Effector memory CD8-positive, alpha-beta T cell (primary cell): ENCODE measurements around the gene CCDC15.
"Not testable (repeated sequence)": the region's sequence is repeated elsewhere in the genome, so short reads cannot be mapped to it uniquely, and the experiment has no call there.

Source experiments
- ATAC-seq: fragments of 150-1000 bp; cut with Tn5 transposase; replicated peaks from 2 replicates; pipeline ENCODE4 v1.10.0; 2021; ENCODE audit warnings: mild to moderate bottlenecking, moderate library complexity
- DNase-seq, 3 experiments: peaks; one replicate each; pipeline ENCODE4 v3.0.0; 2021
- H3K27ac Mint-ChIP-seq, 2 donors: one replicate each; pipeline ENCODE4 v1.8.0; 2022; ENCODE audit warnings: mild to moderate bottlenecking in 2 of 2, mixed read lengths in 2 of 2, moderate library complexity in 2 of 2
- H3K27me3 Mint-ChIP-seq, 2 donors: one replicate each; pipeline ENCODE4 v1.8.0; 2022; ENCODE audit warnings: mixed read lengths in 2 of 2
- H3K36me3 Mint-ChIP-seq: one replicate; pipeline ENCODE4 v1.8.0; 2022; ENCODE audit warnings: mild to moderate bottlenecking, moderate library complexity, mixed read lengths; ENCODE audit not compliant: insufficient read depth
- H3K4me1 Mint-ChIP-seq, 2 donors: one replicate each; pipeline ENCODE4 v1.8.0; 2022; ENCODE audit warnings: low read depth in 2 of 2, mixed read lengths in 2 of 2
- H3K4me3 Mint-ChIP-seq, 2 donors: one replicate each; pipeline ENCODE4 v1.8.0; 2022; ENCODE audit warnings: mild to moderate bottlenecking in 2 of 2, mixed read lengths in 2 of 2, moderate library complexity in 2 of 2
- H3K9me3 Mint-ChIP-seq, 2 donors: one replicate each; pipeline ENCODE4 v1.8.0; 2022; ENCODE audit warnings: mixed read lengths in 2 of 2

CCDC15 gene

DNA sequence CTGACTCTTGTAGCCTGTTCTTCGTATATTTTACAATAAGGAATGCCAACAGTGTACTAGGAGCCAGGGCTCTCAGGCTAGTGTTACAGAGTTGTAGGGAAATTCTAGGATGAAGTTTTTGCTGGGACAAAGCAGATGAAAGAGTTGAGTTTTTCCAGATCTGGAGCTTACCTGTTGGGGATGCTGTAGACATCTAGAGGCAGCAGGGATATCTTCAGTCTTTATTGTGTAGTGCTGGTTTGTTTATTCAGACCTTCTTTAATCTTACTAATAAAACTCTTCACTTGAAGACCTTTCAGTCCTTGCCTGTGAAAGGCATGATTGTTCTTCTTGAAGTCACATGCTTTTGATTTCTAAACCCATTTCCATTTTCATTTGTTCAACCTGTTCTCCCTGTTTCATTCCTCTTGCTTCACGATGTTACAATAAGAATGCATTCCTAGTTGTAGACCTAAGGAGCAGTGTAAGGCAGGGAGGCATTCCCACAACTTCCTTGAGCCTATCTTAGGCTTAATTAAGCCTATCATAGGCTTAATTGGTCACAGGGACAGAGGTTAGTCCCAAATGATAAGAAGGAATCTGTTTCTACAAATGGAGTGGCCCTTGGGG, 101.2 kb downstream of the CCDC15 start:
- Mint-ChIP-seq H3K36me3 (no peaks in the 10 kb centered on the region), H3K27me3 (no peaks in the 10 kb centered on the region), H3K4me3 (no peak overlapping the region), H3K9me3 (no peaks in the 10 kb centered on the region), H3K27ac (no peak overlapping the region), H3K4me1 (no peaks in the 10 kb centered on the region)
- ATAC-seq (no peak), DNase-seq (no peak)

GRCh38 chr11:125056111-125056510, 102.1 kb downstream of the CCDC15 start:
- not testable (repeated sequence) for H3K36me3 Mint-ChIP-seq, H3K4me1 Mint-ChIP-seq, H3K4me3 Mint-ChIP-seq, ATAC-seq, H3K27me3 Mint-ChIP-seq, H3K9me3 Mint-ChIP-seq, H3K27ac Mint-ChIP-seq, DNase-seq

GRCh38 chr11:125056931-125057692, 103.1 kb downstream of the CCDC15 start:
- ATAC-seq = no peak
- H3K27me3 Mint-ChIP-seq = no peaks in the 10 kb centered on the region
- no peak overlapping the region for H3K4me3 Mint-ChIP-seq
- H3K4me1 Mint-ChIP-seq = no peaks in the 10 kb centered on the region
- H3K36me3 Mint-ChIP-seq = no peaks in the 10 kb centered on the region
- no peak overlapping the region for H3K27ac Mint-ChIP-seq
- no peak for DNase-seq
- H3K9me3 Mint-ChIP-seq = no peaks in the 10 kb centered on the region

DNA sequence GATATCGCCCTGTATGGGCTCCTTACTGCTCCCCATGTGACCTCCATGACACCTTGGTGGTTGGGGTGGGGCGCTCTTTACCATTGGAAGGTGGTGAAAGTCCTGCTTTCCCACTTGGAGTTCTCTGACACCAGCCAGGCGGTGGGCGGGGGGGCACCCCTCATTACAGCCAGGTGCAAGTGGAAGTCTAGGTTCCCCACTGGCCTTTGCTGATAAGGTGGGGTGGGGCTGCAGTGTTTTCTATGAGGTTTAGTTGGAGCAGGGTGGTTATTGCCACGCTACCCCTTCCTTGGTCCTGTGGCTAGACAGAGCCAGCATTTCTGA, 103.7 kb downstream of the CCDC15 start:
- Mint-ChIP-seq H3K27ac (no peak overlapping the region), H3K4me1 (peaks cover 2 to 4% of the 10 kb centered on the region in 2 donors), H3K4me3 (no peak overlapping the region), H3K36me3 (no peaks in the 10 kb centered on the region), H3K9me3 (no peaks in the 10 kb centered on the region), H3K27me3 (no peaks in the 10 kb centered on the region)
- ATAC-seq (no peak), DNase-seq (no peak)

GRCh38 chr11:125061281-125061680, 107.3 kb downstream of the CCDC15 start:
- H3K36me3 Mint-ChIP-seq = no peaks in the 10 kb centered on the region
- DNase-seq = no peak
- H3K9me3 Mint-ChIP-seq = no peaks in the 10 kb centered on the region
- H3K27ac Mint-ChIP-seq = peak overlapping the region in 1 of 2 donors; percentile 55
- no peak overlapping the region for H3K4me3 Mint-ChIP-seq
- peaks cover 4 to 6% of the 10 kb centered on the region in 2 donors for H3K4me1 Mint-ChIP-seq
- no peak for ATAC-seq
- peaks cover 0 to 21% of the 10 kb centered on the region in 2 donors for H3K27me3 Mint-ChIP-seq

DNA sequence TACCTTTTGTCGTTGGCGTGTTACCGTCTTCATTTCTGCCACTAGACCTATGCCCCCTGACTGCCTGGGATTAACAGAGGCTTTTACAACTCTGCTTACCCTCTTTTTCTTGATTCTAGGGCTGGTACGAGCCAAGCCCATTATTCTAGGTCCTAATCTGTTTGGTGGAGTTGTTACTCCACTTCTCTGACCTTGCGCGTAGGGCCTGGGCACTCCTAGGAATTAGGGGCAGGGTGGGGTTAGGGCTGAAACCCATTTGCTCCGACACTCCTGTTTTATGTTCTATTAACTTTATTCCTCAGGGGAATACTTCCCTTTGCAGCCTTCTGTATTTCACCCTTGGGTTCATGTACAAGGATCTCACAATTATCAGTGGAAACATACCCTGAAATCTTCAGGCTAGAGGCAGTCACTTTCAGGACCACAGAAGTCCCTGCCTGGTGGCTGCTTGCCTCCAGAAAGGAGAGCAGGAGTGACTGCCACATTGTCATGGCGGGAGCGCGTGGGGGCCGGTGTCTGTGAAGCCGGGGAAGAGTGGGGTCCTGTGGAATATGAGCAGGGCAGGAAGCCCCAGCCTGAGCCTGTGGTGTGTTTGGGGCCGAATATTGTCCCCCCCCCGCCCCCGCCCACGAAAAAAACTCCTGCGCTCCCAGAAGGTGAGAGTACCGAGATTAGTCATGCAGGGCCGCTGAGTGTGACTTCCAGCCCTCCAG, 108.4 kb downstream of the CCDC15 start:
- H3K27ac Mint-ChIP-seq = peak overlapping the region; percentile 82 to 87
- ATAC-seq (peak; percentile 16), DNase-seq (no peak)
- no peaks in the 10 kb centered on the region for H3K9me3 Mint-ChIP-seq
- peaks cover 4 to 6% of the 10 kb centered on the region in 2 donors for H3K4me1 Mint-ChIP-seq
- no peaks in the 10 kb centered on the region for H3K36me3 Mint-ChIP-seq
- H3K27me3 Mint-ChIP-seq = peaks cover 0 to 22% of the 10 kb centered on the region in 2 donors
- peak overlapping the region; percentile 88 to 89 for H3K4me3 Mint-ChIP-seq

- ATAC-seq (peak; percentile 88), DNase-seq (peak; percentile 26 to 42 (median 40))
- Mint-ChIP-seq H3K27ac (peak within 1 kb of the TSS; percentile 82 to 87), H3K9me3 (no peaks in the 10 kb centered on the region), H3K4me1 (peaks cover 4 to 6% of the 10 kb centered on the region in 2 donors), H3K27me3 (peaks cover 0 to 22% of the 10 kb centered on the region in 2 donors), H3K36me3 (no peaks in the 10 kb centered on the region), H3K4me3 (peak within 1 kb of the TSS; percentile 88 to 89)
These were observed 109.0 kb downstream of the CCDC15 start, which contains the start of gene SLC37A2 for GRCh38 chr11:125062931-125063428. TSS of gene SLC37A2 (plus strand) at chr11:125063305. CDS start at chr11:125063368, 63 bp downstream.

GRCh38 chr11:125063429-125064043, 109.5 kb downstream of the CCDC15 start:
- Mint-ChIP-seq H3K27me3 (peaks cover 0 to 22% of the 10 kb centered on the region in 2 donors), H3K36me3 (no peaks in the 10 kb centered on the region), H3K27ac (peak overlapping the region; percentile 55 to 82)

DNA sequence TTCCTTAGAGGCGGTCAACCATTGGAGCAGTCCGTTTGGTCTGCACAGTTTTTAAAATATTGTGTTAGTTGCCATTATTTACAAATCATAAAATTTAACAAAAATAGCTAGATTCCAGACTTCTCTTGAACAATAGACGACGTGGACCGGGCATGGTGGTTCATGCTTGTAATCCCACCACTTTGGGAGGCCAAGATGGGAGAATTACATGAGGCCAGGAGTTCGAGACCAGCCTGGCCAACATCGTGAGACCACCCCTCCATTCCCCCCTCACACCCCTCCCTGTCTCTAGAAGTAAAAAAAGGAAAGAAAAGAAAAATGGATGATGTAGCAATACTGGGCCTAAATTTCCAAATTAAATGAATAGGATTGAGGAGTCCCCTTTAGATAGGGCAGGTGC, 110.1 kb downstream of the CCDC15 start:
- DNase-seq = no peak
- H3K4me3 Mint-ChIP-seq = peak overlapping the region; percentile 88 to 89
- H3K9me3 Mint-ChIP-seq = no peaks in the 10 kb centered on the region
- no peaks in the 10 kb centered on the region for H3K36me3 Mint-ChIP-seq
- peaks cover under 1 to 25% of the 10 kb centered on the region in 2 donors for H3K27me3 Mint-ChIP-seq
- H3K4me1 Mint-ChIP-seq = peaks cover 4 to 6% of the 10 kb centered on the region in 2 donors
- peak overlapping the region; percentile 55 to 82 for H3K27ac Mint-ChIP-seq
- no peak for ATAC-seq

More at GRCh38 chr11:125063429-125064043, 109.5 kb downstream of the CCDC15 start:
- peak overlapping the region; percentile 88 to 89 for H3K4me3 Mint-ChIP-seq
- no peaks in the 10 kb centered on the region for H3K9me3 Mint-ChIP-seq
- DNase-seq (no peak), ATAC-seq (peak; percentile 21)
- H3K4me1 Mint-ChIP-seq = peaks cover 4 to 6% of the 10 kb centered on the region in 2 donors

GRCh38 chr11:125068368-125068767, 114.4 kb downstream of the CCDC15 start:
- no peaks in the 10 kb centered on the region for H3K36me3 Mint-ChIP-seq
- DNase-seq (no peak), ATAC-seq (no peak)
- H3K4me3 Mint-ChIP-seq = no peak overlapping the region
- H3K27ac Mint-ChIP-seq = no peak overlapping the region
- no peaks in the 10 kb centered on the region for H3K9me3 Mint-ChIP-seq
- peaks cover 3 to 17% of the 10 kb centered on the region in 2 donors for H3K4me1 Mint-ChIP-seq
- peaks cover 8 to 59% of the 10 kb centered on the region in 2 donors for H3K27me3 Mint-ChIP-seq

GRCh38 chr11:125069008-125069407, 115.0 kb downstream of the CCDC15 start:
- DNase-seq (no peak), ATAC-seq (no peak)
- Mint-ChIP-seq H3K36me3 (no peaks in the 10 kb centered on the region), H3K4me1 (peaks cover 3 to 17% of the 10 kb centered on the region in 2 donors), H3K27me3 (peaks cover 11 to 60% of the 10 kb centered on the region in 2 donors), H3K4me3 (no peak overlapping the region), H3K27ac (no peak overlapping the region), H3K9me3 (no peaks in the 10 kb centered on the region)

DNA sequence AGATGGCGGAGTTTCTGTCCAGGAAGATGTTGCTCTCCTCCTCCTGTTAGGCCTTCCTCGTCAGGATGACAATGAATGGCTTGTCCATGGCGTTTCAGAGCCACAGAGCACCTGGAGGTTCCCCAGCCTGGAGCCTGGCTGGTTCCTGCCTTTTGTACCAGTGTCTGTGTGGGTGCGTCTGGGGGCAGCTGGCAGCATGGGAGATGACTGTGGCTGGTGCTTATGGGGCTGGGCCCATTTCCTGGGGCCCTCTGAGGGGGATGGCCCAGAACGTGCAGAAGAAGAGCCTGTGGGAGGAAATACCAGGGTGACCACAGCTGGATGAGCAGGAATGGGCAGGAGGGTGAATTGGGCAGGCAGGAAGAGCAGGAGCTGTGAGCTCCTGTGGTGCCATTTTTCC, 115.8 kb downstream of the CCDC15 start:
- H3K27me3 Mint-ChIP-seq = peaks cover 16 to 60% of the 10 kb centered on the region in 2 donors

DNA sequence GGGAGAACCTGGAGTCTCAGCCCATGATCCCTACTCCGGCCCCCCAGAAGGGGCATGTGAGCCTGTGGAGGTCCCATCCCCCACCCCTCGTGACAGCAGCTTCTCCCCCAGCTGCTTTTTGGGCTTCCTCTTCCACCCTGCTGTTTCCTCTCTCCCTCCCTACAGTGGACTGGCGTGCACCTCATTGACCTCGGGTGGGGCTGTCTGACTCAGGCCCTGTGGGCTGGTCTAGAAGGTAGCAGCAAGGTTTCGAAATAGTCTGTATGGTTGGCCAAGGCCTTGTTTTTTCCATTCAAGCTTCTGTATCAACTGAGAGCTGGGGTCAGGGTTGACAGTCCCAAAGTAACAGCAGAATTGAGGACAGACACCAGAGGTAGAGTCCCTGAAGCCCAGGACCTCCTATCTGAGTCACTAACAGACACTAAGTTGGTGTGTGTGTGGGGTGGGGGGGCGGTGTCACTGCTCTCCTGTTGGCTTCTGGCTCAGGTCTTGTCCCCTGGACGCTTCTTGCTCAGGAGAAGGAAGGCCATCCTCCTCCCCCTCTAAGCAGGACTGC, 116.8 kb downstream of the CCDC15 start:
- peaks cover 16 to 61% of the 10 kb centered on the region in 2 donors for H3K27me3 Mint-ChIP-seq
- peak overlapping the region; percentile 32 to 80 for H3K27ac Mint-ChIP-seq
- no peak for DNase-seq
- no peaks in the 10 kb centered on the region for H3K9me3 Mint-ChIP-seq
- no peak overlapping the region for H3K4me3 Mint-ChIP-seq
- H3K36me3 Mint-ChIP-seq = no peaks in the 10 kb centered on the region
- peak; percentile 64 for ATAC-seq
- peaks cover 3 to 20% of the 10 kb centered on the region in 2 donors for H3K4me1 Mint-ChIP-seq

More for the DNA sequence above, 115.8 kb downstream of the CCDC15 start:
- no peak for ATAC-seq
- no peak for DNase-seq
- no peaks in the 10 kb centered on the region for H3K9me3 Mint-ChIP-seq
- no peaks in the 10 kb centered on the region for H3K36me3 Mint-ChIP-seq
- peaks cover 3 to 20% of the 10 kb centered on the region in 2 donors for H3K4me1 Mint-ChIP-seq
- H3K4me3 Mint-ChIP-seq = no peak overlapping the region
- peak overlapping the region in 1 of 2 donors; percentile 80 for H3K27ac Mint-ChIP-seq
